Esophagus muscularis mucosa (tissue), 4 donors: ENCODE results near the gene SLC22A12. TPM values are rescaled to one million over a fixed set of nuclear protein-coding genes. Genes with fewer than 3 reads are reported as not detected.

Experiments used
- DNase-seq: peaks from one replicate; pipeline ENCODE4 v3.0.0-alpha.2; 2017; ENCODE audit errors: extremely low spot score
- H3K27ac ChIP-seq, 4 donors: fragments of 200-600 bp; sonication (generic); replicated peaks in 1 of 4; 1 replicate in 3 of 4; 2 replicates in 1 of 4; pipeline ENCODE4 v1.5.1; 2016 to 2019; ENCODE audit warnings: mild to moderate bottlenecking in 1 of 4
- H3K27me3 ChIP-seq, 4 donors: fragments of 200-600 bp; sonication (generic); one replicate each; pipeline versions ENCODE4 v1.5.1 to v1.6.0; 2016 to 2019
- H3K36me3 ChIP-seq, 4 donors: fragments of 200-600 bp; sonication (generic); one replicate each; pipeline ENCODE4 v1.5.1; 2016 to 2019
- H3K4me1 ChIP-seq, 4 donors: fragments of 200-600 bp; sonication (generic); one replicate each; pipeline ENCODE4 v1.5.1; 2016 to 2019
- H3K4me3 ChIP-seq, 4 donors: fragments of 200-600 bp; sonication (generic); 1 replicate in 2 of 4; 2 replicates in 2 of 4; pipeline ENCODE4 v1.5.1; 2016 to 2019; ENCODE audit warnings: mild to moderate bottlenecking in 4 of 4, moderate library complexity in 1 of 4
- H3K9me3 ChIP-seq, 4 donors: fragments of 200-600 bp; sonication (generic); 1 replicate in 3 of 4; 2 replicates in 1 of 4; pipeline ENCODE4 v1.5.1; 2016 to 2019
- EP300 ChIP-seq: sonication (generic); formaldehyde crosslinking; IDR thresholded peaks from one replicate; pipeline ENCODE4 v1.6.1; 2017; ENCODE audit warnings: antibody characterized with exemption
- POLR2A ChIP-seq: fragments of 450-650 bp; IDR thresholded peaks from one replicate; pipeline ENCODE4 v1.6.1; 2017; ENCODE audit warnings: antibody characterized with exemption, moderate library complexity, mild to moderate bottlenecking, low read depth
- POLR2AphosphoS5 ChIP-seq, 2 donors: sonication (generic); formaldehyde crosslinking; IDR thresholded peaks; one replicate each; pipeline ENCODE4 v1.6.1; 2017; ENCODE audit warnings: antibody characterized with exemption in 2 of 2
- WGBS: methylation state at CpG from one replicate; pipeline ENCODE4 v1.1.5; 2018; 5-methylcytosine and 5-hydroxymethylcytosine counted together
- intact Hi-C: fragments of 100-400 bp; cut with DNase I; formaldehyde crosslinking; loops from one replicate; pipeline ENCODE4 v1.15.1; 2023
- total RNA-seq, 4 donors: library from RNA; depleted of rRNA; stranded (reverse); fragments of >200 nt; gene quantifications; one replicate each; pipeline versions ENCODE4 v1.1.0 to v1.2.1, GENCODE V29; 2016
- TF ChIP-seq, protein P1 (sequence below), 3 experiments: fragments of 200-600 bp in 2 of 3; fragments of 450-650 bp in 1 of 3; sonication (generic) in 2 of 3; IDR thresholded peaks; one replicate each; pipeline ENCODE4 v1.5.1; 2017 to 2019; ENCODE audit warnings: antibody characterized with exemption in 3 of 3, mild to moderate bottlenecking in 2 of 3, moderate library complexity in 1 of 3

The SLC22A12 gene
- total RNA-seq, 4 donors from 2014 or later = not detected

DNA sequence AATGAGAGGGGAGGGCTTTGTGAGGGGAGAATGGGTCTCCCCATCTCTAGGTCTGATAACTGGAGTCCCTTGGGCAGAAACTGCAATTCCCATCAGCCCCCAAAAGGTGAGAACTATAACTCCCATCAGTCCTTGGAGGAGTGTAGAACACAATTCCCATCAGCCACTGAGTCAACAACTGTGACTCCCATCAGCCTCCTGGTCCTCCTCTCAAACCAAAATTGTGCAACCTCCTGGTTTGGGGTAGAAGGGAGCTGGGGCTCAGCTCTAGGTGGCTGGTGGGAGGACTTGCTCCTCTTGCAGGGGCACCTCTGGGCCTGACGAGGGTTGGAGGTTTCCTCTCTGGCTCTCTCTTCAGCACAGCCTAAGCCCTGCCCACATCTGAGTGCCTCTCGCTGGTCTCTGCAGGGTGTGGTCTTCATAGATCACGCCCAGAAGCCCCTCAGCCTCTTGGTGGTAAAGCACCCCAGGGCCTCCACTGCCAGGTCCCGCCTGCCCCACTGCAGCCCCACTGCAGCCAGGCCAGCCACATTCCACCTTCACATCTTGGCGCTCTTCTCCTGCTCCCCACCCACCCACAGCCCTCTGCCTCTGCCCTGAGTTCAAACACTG, 18.5 kb downstream of the SLC22A12 start:
- no peak for DNase-seq
- Histone ChIP-seq H3K27ac (no peak overlapping the region), H3K4me3 (no peak overlapping the region), H3K27me3 (peaks cover 0 to 29% (median 0%) of the 10 kb centered on the region in 4 donors), H3K9me3 (no peaks in the 10 kb centered on the region), H3K36me3 (no peaks in the 10 kb centered on the region), H3K4me1 (peaks cover 0 to 14% (median 7%) of the 10 kb centered on the region in 4 donors)
- TF ChIP-seq POLR2A (no peak), EP300 (no peak), POLR2AphosphoS5 (IDR thresholded peaks at IDR 0.05) (no peak)
- TF ChIP-seq, protein P1, sequence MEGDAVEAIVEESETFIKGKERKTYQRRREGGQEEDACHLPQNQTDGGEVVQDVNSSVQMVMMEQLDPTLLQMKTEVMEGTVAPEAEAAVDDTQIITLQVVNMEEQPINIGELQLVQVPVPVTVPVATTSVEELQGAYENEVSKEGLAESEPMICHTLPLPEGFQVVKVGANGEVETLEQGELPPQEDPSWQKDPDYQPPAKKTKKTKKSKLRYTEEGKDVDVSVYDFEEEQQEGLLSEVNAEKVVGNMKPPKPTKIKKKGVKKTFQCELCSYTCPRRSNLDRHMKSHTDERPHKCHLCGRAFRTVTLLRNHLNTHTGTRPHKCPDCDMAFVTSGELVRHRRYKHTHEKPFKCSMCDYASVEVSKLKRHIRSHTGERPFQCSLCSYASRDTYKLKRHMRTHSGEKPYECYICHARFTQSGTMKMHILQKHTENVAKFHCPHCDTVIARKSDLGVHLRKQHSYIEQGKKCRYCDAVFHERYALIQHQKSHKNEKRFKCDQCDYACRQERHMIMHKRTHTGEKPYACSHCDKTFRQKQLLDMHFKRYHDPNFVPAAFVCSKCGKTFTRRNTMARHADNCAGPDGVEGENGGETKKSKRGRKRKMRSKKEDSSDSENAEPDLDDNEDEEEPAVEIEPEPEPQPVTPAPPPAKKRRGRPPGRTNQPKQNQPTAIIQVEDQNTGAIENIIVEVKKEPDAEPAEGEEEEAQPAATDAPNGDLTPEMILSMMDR (IDR thresholded peaks at IDR 0.05) = no peak
- intact Hi-C loops = no loop called here
- WGBS = 100% methylated on average over 1 of the region's 5 CpGs

DNA sequence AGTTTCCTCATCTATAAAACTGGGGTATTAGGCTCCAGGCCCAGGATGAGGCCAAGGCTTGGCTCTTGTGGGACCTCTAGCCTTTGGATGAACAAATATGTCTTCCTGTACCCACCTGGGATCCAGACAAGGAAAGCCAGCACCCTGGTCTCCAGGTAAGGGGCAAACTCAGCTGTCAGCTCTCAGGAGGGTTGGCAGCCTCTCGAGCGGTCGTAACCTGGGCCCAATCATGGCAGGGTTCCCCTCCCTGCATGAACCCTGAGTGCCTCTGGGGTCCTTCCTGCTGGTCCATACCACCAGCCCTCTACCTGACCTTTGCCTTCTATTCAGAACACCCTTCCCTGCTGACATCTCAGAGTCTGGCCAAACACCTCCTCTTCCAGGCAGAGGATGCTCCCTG, 19.6 kb downstream of the SLC22A12 start:
- DNase-seq = no peak
- H3K4me3 ChIP-seq = no peak overlapping the region
- WGBS = 91% methylated on average over 3 of the region's 3 CpGs
- TF ChIP-seq EP300 (no peak), POLR2A (no peak), POLR2AphosphoS5 (IDR thresholded peaks at IDR 0.05) (no peak)
- TF ChIP-seq, protein P1 (IDR thresholded peaks at IDR 0.05) = no peak
- H3K36me3 ChIP-seq = no peaks in the 10 kb centered on the region
- H3K9me3 ChIP-seq = no peaks in the 10 kb centered on the region
- peaks cover 0 to 14% (median 7%) of the 10 kb centered on the region in 4 donors for H3K4me1 ChIP-seq
- H3K27me3 ChIP-seq = peaks cover 0 to 19% (median 0%) of the 10 kb centered on the region in 4 donors
- H3K27ac ChIP-seq = no peak overlapping the region
- intact Hi-C loops = no loop called here

DNA sequence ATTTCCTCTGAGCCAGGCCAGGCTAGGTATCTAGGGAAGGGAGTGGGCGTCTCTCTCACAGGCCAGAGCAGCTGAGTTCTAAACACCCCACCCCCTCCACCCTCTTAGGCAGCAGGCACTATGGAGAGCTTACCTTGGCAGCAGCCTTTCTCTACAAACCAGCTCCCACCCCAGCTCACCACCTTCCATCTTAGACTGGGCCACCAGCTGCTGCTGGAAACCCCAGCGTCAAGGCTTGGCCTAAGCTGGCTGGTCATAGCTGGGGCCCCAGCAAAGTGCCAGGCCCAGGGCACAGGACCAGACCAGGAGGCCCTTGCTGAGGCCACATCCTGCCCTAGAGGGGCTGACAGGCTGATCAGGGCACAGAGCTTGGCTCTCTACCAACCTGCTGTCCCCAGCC, 20.2 kb downstream of the SLC22A12 start:
- DNase-seq = no peak
- peaks cover 0 to 14% (median 7%) of the 10 kb centered on the region in 4 donors for H3K4me1 ChIP-seq
- peaks cover 0 to 15% (median 0%) of the 10 kb centered on the region in 4 donors for H3K27me3 ChIP-seq
- H3K27ac ChIP-seq = no peak overlapping the region
- TF ChIP-seq EP300 = no peak
- TF ChIP-seq, protein P1 (IDR thresholded peaks at IDR 0.05) = no peak
- TF ChIP-seq POLR2AphosphoS5 (IDR thresholded peaks at IDR 0.05) = no peak
- no peak for TF ChIP-seq POLR2A
- intact Hi-C loops = no loop called here
- WGBS = 100% methylated on average over 1 of the region's 2 CpGs
- no peaks in the 10 kb centered on the region for H3K36me3 ChIP-seq
- no peak overlapping the region for H3K4me3 ChIP-seq
- H3K9me3 ChIP-seq = no peaks in the 10 kb centered on the region

DNA sequence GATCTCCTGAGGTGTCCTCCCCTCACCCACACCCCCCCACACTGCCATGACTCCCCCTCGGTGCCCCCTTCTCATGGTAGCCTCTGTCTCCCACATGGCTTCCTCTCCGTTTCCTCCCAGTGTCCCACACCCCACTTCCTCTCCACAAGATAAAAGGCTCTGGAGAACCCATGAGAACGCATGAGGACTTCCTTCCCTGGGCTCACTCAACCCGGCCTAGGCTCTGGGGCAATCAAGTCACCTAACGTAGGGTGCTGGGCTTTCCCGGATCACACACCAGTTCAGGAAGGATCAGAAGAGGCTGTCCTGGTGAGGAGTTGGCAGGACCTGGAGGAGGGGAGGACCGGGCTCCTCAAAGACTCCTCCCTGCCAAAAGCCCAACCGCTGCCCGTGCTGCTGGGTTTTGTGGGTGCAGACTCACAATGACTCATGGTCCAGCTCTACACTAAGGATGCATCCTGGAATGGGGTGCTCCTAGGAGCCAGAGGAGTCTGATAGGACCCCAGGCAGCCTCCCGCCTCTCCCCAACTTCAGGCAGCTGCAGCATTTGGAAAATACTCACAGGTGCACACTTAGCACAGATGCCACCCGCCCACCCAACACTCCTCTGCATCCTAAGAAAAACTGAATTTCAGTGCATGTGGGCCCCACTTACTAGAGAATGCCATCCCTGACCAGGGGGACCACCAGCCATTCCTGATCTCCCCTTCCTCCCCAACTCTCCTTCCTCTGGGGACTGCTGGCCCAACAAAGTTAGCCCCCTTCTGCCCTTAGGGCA, 21.0 kb downstream of the SLC22A12 start:
- no peak for DNase-seq
- Histone ChIP-seq H3K27ac (no peak overlapping the region), H3K4me1 (peaks cover 0 to 14% (median 7%) of the 10 kb centered on the region in 4 donors), H3K4me3 (no peak overlapping the region), H3K36me3 (no peaks in the 10 kb centered on the region), H3K27me3 (peaks cover 0 to 6% (median 0%) of the 10 kb centered on the region in 4 donors), H3K9me3 (no peaks in the 10 kb centered on the region)
- TF ChIP-seq, protein P1 (IDR thresholded peaks at IDR 0.05) = no peak
- TF ChIP-seq EP300 (no peak), POLR2AphosphoS5 (IDR thresholded peaks at IDR 0.05) (no peak), POLR2A (no peak)
- WGBS = 71% methylated on average over 7 of the region's 11 CpGs
- intact Hi-C loops = no loop called here
